ENCODE data around the gene PABPN1L. TPM values are rescaled to one million over a fixed set of nuclear protein-coding genes. Genes with fewer than 3 reads are reported as not detected.

Gene PABPN1L
- total and polyA plus RNA-seq, 2 of the 4 experiments (the other 2 are of a cell fraction) = not detected

- Histone ChIP-seq H2BK15ac (ENCODE audit: low read depth, low read length) (no peak overlapping the region), H3K9ac (ENCODE audit: low read depth, low read length) (no peak overlapping the region), H3K18ac (ENCODE audit: low read depth, low read length) (no peak overlapping the region), H2AK5ac (ENCODE audit: low read depth, low read length) (no peak overlapping the region), H2BK120ac (ENCODE audit: low read depth, low read length) (no peak overlapping the region), H3K36me3 (ENCODE audit: control insufficient read depth, insufficient read depth, low read length) (no peaks in the 10 kb centered on the region), H3K23ac (ENCODE audit: low read depth, low read length) (no peak overlapping the region), H2BK20ac (ENCODE audit: low read depth, low read length) (no peak overlapping the region), H4K20me1 (ENCODE audit: insufficient read depth, low read length) (no peaks in the 10 kb centered on the region; the same call in 1 of the 2 replicates), H4K91ac (ENCODE audit: insufficient read depth, low read depth, low read length) (no peak overlapping the region), H4K5ac (ENCODE audit: low read depth, low read length) (no peak overlapping the region), H3K9me1 (ENCODE audit: insufficient read depth, low read length) (no peaks in the 10 kb centered on the region), H3K9me3 (ENCODE audit: control insufficient read depth, insufficient read depth, low read length) (peaks cover 2% of the 10 kb centered on the region), H3K4me1 (ENCODE audit: control insufficient read depth, insufficient read depth, low read length) (no peaks in the 10 kb centered on the region; the same call in 1 of the 2 replicates), H4K8ac (ENCODE audit: low read depth in 2 of 2, low read length in 2 of 2) (no peak overlapping the region), H2AFZ (replicated peaks; ENCODE audit: low read length, poor library complexity) (no peak overlapping the region), H3K4me3 (ENCODE audit: insufficient read depth, low read depth, low read length) (no peak overlapping the region), H2BK5ac (ENCODE audit: low read depth, low read length, poor library complexity, severe bottlenecking) (no peak overlapping the region), H3K27ac (ENCODE audit: insufficient read depth, low read length) (no peak overlapping the region), H3K4ac (ENCODE audit: low read depth, low read length) (no peak overlapping the region), H3K4me2 (ENCODE audit: low read depth, low read length) (no peak overlapping the region), H3K27me3 (ENCODE audit: control insufficient read depth, insufficient read depth, low read length) (peaks cover 8% of the 10 kb centered on the region; the same call in 1 of the 2 replicates), H2AK9ac (replicated peaks; ENCODE audit: low read depth, low read length, poor library complexity) (no peak overlapping the region), H3K56ac (ENCODE audit: extremely low read depth, insufficient read depth, low read length) (no peak overlapping the region), H3K14ac (replicated peaks; ENCODE audit: low read depth, low read length) (no peak overlapping the region), H3K79me1 (ENCODE audit: low read depth in 1 of 2, low read length in 2 of 2) (no peaks in the 10 kb centered on the region)
- WGBS, 2 experiments (ENCODE audit: extremely low coverage in 2 of 2, insufficient read length in 1 of 2) = 68% methylated on average over 12 of the region's 17 CpGs; no CpG with 5 or more reads in 1 of the 2 experiments
- DNase-seq = no peak
- intact Hi-C loops (cut with micrococcal nuclease) = no loop called here
- ChIA-PET CTCF (no interaction called here), POLR2A (ENCODE audit: unreplicated experiment) (no interaction called here)
- no TSS peak for BruUV-seq (replicated peaks)
- ATAC-seq (ENCODE audit: low read depth) = no peak
- in situ Hi-C loops (cut with MboI; ENCODE audit: low sequenced_read_pairs) = no loop called here
- dilution Hi-C loops (cut with HindIII; ENCODE audit: low sequenced_read_pairs, unreplicated experiment) = no loop called here
- no peak for TF ChIP-seq CHD1 (IDR thresholded peaks at IDR 0.05; ENCODE audit: low read depth, low read length)
- no peak for TF ChIP-seq RAD21 (IDR thresholded peaks at IDR 0.05; ENCODE audit: low read length)
- no peak for TF ChIP-seq MAZ (IDR thresholded peaks at IDR 0.05; ENCODE audit: borderline replicate concordance, low read depth, low read length)
- no peak for TF ChIP-seq BHLHE40 (IDR thresholded peaks at IDR 0.05; ENCODE audit: low read depth, low read length)
- no peak for TF ChIP-seq SMC3 (IDR thresholded peaks at IDR 0.05; ENCODE audit: low read depth, low read length)
- TF ChIP-seq MXI1 (IDR thresholded peaks at IDR 0.05; ENCODE audit: borderline replicate concordance, low read depth, low read length) = no peak
- TF ChIP-seq RFX5 (IDR thresholded peaks at IDR 0.05; ENCODE audit: low read depth, low read length) = no peak
- no peak for TF ChIP-seq FOS (IDR thresholded peaks at IDR 0.05; ENCODE audit: low read depth, low read length)
- no peak for TF ChIP-seq RCOR1 (IDR thresholded peaks at IDR 0.05; ENCODE audit: insufficient replicate concordance, low read length)
- no peak for TF ChIP-seq MAFK (IDR thresholded peaks at IDR 0.05; ENCODE audit: low read depth, low read length)
- TF ChIP-seq ELK1 (IDR thresholded peaks at IDR 0.05; ENCODE audit: borderline replicate concordance, low read depth, low read length) = no peak
- no peak for TF ChIP-seq CEBPB (IDR thresholded peaks at IDR 0.05; ENCODE audit: low read depth, low read length)
- TF ChIP-seq USF2 (IDR thresholded peaks at IDR 0.05; ENCODE audit: low read depth, low read length) = no peak
- no peak for TF ChIP-seq POLR2A (IDR thresholded peaks at IDR 0.05; ENCODE audit: low read depth, low read length)
- TF ChIP-seq, protein P1, sequence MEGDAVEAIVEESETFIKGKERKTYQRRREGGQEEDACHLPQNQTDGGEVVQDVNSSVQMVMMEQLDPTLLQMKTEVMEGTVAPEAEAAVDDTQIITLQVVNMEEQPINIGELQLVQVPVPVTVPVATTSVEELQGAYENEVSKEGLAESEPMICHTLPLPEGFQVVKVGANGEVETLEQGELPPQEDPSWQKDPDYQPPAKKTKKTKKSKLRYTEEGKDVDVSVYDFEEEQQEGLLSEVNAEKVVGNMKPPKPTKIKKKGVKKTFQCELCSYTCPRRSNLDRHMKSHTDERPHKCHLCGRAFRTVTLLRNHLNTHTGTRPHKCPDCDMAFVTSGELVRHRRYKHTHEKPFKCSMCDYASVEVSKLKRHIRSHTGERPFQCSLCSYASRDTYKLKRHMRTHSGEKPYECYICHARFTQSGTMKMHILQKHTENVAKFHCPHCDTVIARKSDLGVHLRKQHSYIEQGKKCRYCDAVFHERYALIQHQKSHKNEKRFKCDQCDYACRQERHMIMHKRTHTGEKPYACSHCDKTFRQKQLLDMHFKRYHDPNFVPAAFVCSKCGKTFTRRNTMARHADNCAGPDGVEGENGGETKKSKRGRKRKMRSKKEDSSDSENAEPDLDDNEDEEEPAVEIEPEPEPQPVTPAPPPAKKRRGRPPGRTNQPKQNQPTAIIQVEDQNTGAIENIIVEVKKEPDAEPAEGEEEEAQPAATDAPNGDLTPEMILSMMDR (conservative IDR thresholded peaks at IDR 0.05; ENCODE audit: low read depth, low read length) = no peak
- TF ChIP-seq NFE2L2 (IDR thresholded peaks at IDR 0.05; ENCODE audit: low read depth, low read length) = no peak
Measured at GRCh38 chr16:88908307-88908706, 41.8 kb upstream of the PABPN1L start.

All from IMR-90 (cell line).